ENCODE data around the gene ALDH3B1. TPM values are rescaled to one million over a fixed set of nuclear protein-coding genes. Genes with fewer than 3 reads are reported as not detected.

ALDH3B1 gene
- total and polyA plus RNA-seq, 2 donors (not counting 3 experiments of a cell fraction or from before 2014, with no cell fraction given): 0.13 to 1.0 TPM

- no peak overlapping the region for H3K4me2 ChIP-seq (ENCODE audit: insufficient read depth, low read length)
- peaks cover 8% of the 10 kb centered on the region for H3K4me1 ChIP-seq (ENCODE audit: control insufficient read depth, extremely low read depth, insufficient read depth, low read length)
- peaks cover 20% of the 10 kb centered on the region for H3K79me2 ChIP-seq (ENCODE audit: control insufficient read depth, insufficient read depth, low read length)
- no peaks in the 10 kb centered on the region for H3K9me3 ChIP-seq (replicated peaks; ENCODE audit: control insufficient read depth, insufficient read depth, low read length)
- ChIA-PET CTCF (no interaction called here), POLR2A (no interaction called here)
- no peak for TF ChIP-seq POLR2AphosphoS5 (IDR thresholded peaks at IDR 0.05; ENCODE audit: insufficient read depth, low read depth, low read length)
- no peak for TF ChIP-seq FOS (IDR thresholded peaks at IDR 0.05; ENCODE audit: borderline replicate concordance, insufficient read depth, low read length)
- TF ChIP-seq POLR2A (IDR thresholded peaks at IDR 0.05; ENCODE audit: low read depth, low read length): no peak
- no peak for TF ChIP-seq EZH2 (IDR thresholded peaks at IDR 0.05; ENCODE audit: borderline replicate concordance, low read depth, low read length, severe bottlenecking)
- no peak for TF ChIP-seq JUN (IDR thresholded peaks at IDR 0.05; ENCODE audit: borderline replicate concordance, insufficient read depth, insufficient read length, low read depth)
- TF ChIP-seq GATA2 (IDR thresholded peaks at IDR 0.05; ENCODE audit: insufficient read depth, insufficient read length, low read depth, low read length): no peak
- TF ChIP-seq MYC (IDR thresholded peaks at IDR 0.05; ENCODE audit: low read depth, low read length): no peak
- no peak for TF ChIP-seq CTCF (IDR thresholded peaks at IDR 0.05; ENCODE audit: extremely low read depth in 1 of 2, insufficient read depth in 1 of 2, low read depth in 1 of 2, low read length in 2 of 2)
- TF ChIP-seq MAX (IDR thresholded peaks at IDR 0.05; ENCODE audit: insufficient read depth, insufficient read length): no peak
- BruUV-seq (replicated peaks): no TSS peak
- dilution Hi-C loops (cut with MboI; ENCODE audit: extremely low pct_ligation_motif_present, low sequenced_read_pairs): no loop called here
- DNase-seq (ENCODE audit: low read depth, low spot score) (no peak), FAIRE-seq (no peak)
- H2AFZ ChIP-seq (ENCODE audit: low read depth, low read length): no peak overlapping the region
- H3K9me1 ChIP-seq (replicated peaks; ENCODE audit: control insufficient read depth, extremely low read depth, insufficient read depth, low read length): no peaks in the 10 kb centered on the region
- no peaks in the 10 kb centered on the region for H3K27me3 ChIP-seq (ENCODE audit: control insufficient read depth in 2 of 2, insufficient read depth in 2 of 2, low read length in 2 of 2)
- intact Hi-C loops (cut with micrococcal nuclease): no loop called here
- H4K20me1 ChIP-seq (replicated peaks; ENCODE audit: control insufficient read depth, extremely low read depth, insufficient read depth, low read length): no peaks in the 10 kb centered on the region
- H3K36me3 ChIP-seq (ENCODE audit: control insufficient read depth in 2 of 2, extremely low read depth in 1 of 2, insufficient read depth in 2 of 2, low read length in 2 of 2): peaks cover 1 to 37% of the 10 kb centered on the region in 2 experiments
- no peak overlapping the region for H3K9ac ChIP-seq (replicated peaks; ENCODE audit: extremely low read depth, insufficient read depth, low read length)
- no peak overlapping the region for H3K27ac ChIP-seq (ENCODE audit: insufficient read depth, low read depth, low read length)
- no peak overlapping the region for H3K4me3 ChIP-seq (replicated peaks in 1 of 3; ENCODE audit: insufficient read depth in 1 of 3, low read depth in 1 of 3, low read length in 3 of 3)
Measured at GRCh38 chr11:68044145-68044813, 34.2 kb downstream of the ALDH3B1 start.

All from endothelial cell of umbilical vein (primary cell).